LHCN-M2 (cell line): ENCODE results near the gene OSBPL9. TPM values are rescaled to one million over a fixed set of nuclear protein-coding genes. Genes with fewer than 3 reads are reported as not detected.

Experiments used
- DNase-seq: peaks from one replicate; pipeline ENCODE4 v3.0.0-alpha.2; 2012; ENCODE audit warnings: low read depth
- total RNA-seq: library from RNA; depleted of rRNA; stranded (reverse); fragments of >200 nt; gene quantifications from 2 replicates; pipeline ENCODE4 v1.2.3, GENCODE V29; 2014

The OSBPL9 gene
- total RNA-seq, 1 experiment from 2014 or later = 35.1 TPM

DNA sequence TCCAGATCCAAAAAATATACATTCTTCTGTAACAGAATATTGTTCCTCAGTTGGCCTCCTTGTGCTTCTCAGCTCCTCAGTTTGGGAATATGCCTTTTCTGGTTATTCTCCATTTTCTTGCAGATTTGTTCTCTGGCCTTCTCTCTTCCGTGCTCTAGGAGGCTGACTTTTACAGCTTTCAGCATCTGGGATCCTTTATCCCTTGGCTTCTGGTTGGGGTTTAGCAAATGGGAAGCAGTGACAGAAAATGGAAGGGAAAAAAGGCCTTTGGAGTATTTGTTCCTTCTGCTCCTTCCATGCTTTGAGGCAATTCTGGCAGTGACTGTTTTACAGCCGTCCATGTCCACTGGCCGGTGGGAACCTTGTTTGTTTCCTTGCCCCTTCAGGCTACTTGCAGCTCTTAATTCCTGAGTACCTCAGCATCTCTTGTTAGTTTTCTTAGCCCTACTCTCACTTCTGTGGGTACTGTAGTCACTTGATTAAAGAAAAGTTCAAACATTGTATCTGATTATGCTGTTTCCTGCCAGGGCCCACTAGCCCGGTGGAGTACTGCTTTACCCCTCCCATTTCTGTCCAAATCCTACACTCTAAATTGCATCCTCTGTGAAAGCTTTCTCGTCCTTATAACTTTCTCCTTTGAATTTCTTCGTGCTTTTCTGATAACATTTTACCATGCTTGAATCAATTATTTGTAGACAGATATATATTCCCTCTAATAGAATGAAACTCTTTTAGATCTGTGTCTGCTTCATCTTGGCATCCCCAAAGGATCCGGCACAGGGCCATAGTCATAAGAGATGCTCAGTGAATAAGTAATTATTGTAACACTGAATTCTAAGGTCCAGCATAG is 118.2 kb downstream of the OSBPL9 start:
- no peak for DNase-seq

DNA sequence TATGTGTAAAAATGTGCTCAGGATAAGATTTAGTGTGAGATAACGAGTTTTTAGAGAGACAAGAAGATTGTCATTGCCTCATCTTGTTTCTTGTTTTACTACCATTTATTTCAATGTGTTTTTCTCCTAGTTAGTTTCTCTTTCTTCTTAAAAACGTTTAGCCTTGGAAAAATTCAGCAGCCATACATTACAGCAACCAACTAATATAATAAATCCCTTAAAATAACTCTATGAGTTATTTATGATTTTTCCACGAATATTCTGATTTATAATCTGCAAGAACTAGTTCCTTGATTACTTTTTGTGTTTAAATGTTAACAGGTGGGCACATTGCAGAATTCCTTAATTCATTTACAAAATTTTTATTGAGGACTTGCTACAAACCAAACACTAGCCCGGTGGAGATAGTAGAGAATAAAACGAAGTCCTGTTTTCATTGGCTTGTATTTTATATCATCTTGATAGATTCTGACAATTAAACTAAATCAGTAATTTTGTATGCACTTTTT is 118.9 kb downstream of the OSBPL9 start:
- no peak for DNase-seq

DNA sequence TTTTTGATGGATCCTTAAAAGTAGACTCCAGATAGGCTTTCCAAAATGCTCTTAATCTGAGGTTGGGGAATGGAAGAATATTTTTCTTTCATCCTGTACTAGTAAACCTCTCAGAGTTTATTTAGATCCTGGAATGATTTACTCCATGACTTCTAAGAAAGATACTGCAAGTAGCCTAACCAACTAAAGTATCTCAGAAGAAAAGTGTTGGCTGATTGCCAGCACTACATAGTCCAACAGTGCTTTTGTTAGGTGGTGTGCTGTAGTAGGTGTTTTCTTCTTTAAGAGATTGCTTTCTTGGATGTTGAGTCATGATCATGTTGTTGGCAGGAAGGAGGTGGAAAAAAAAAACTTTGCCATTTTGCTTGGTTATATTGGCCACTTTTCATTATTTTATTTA is 119.8 kb downstream of the OSBPL9 start:
- peak; percentile 43 for DNase-seq

- DNase-seq = no peak
Observed at GRCh38 chr1:51738681-51739080, 121.8 kb downstream of the OSBPL9 start.

DNA sequence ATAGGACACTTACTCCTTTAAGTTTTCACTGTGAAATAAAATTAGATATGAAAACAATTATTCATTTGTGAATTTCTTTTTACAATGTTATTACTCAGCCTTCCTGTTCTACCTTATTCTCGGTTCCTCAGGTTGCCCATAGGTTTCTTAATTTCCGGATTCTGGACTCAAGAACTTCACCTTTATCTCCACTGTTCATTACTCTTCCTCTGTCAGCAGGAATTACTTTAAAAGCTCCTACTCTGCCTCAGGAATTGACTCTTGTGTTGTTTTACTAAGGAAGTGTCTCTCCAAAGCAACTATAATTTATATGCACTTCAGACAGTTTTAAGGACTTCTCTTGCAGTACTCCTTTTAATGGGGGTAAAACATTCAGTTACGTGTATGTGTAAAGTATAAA is 123.8 kb downstream of the OSBPL9 start:
- no peak for DNase-seq

DNA sequence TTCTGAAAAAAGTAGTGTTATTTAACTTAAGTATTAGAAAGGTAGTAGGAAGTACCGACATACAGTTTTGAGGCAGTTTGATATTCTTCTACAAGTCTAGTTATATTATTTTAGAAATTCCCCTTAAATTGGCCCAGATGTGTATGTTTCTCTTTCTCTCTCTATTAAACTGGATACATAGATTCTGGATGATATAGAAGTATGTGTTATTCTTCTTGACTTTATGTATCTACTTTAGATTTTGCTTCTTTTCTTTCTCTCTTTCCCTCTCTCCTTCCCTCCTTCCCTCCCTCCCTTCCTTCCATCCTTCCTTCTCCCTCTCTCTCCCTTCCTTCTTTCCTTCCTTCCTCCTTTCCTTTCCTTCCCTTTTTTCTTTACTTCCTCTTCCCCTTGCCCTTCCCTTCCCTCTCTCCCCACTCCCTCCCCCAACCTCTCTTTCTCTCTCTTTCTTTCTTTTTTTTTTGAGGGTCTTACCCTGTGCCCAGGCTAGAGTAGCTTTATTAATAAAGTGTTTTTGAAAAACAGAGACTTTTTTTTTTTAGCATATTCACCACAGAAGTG is 124.3 kb downstream of the OSBPL9 start:
- no peak for DNase-seq

- no peak for DNase-seq
Observed at GRCh38 chr1:51744506-51745303, 127.8 kb downstream of the OSBPL9 start.

- DNase-seq = no peak
Observed at GRCh38 chr1:51745304-51745570, 128.3 kb downstream of the OSBPL9 start.

GRCh38 chr1:51749151-51749550 is 132.3 kb downstream of the OSBPL9 start:
- DNase-seq = no peak

- peak; percentile 65 for DNase-seq
Observed at GRCh38 chr1:51750218-51750617, 133.3 kb downstream of the OSBPL9 start.

DNA sequence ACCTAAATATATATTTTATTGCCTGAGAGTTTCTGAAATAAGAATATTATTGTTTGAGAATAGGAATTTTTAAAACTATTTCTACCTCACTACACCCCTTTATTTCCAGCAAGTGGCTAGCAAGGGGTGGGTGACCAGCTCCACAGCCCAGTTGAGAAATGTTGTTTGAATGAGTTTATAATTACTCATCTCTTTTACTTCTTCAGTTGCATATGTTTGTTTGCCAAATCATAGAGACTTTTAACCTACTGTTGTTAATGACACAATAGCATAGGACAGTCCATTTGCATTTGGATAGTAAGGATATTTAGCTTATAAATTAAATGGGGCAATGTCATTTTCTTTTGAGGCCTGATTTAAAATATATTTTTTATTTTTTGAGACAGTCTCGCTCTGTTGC is 133.8 kb downstream of the OSBPL9 start:
- DNase-seq = peak; percentile 50

DNA sequence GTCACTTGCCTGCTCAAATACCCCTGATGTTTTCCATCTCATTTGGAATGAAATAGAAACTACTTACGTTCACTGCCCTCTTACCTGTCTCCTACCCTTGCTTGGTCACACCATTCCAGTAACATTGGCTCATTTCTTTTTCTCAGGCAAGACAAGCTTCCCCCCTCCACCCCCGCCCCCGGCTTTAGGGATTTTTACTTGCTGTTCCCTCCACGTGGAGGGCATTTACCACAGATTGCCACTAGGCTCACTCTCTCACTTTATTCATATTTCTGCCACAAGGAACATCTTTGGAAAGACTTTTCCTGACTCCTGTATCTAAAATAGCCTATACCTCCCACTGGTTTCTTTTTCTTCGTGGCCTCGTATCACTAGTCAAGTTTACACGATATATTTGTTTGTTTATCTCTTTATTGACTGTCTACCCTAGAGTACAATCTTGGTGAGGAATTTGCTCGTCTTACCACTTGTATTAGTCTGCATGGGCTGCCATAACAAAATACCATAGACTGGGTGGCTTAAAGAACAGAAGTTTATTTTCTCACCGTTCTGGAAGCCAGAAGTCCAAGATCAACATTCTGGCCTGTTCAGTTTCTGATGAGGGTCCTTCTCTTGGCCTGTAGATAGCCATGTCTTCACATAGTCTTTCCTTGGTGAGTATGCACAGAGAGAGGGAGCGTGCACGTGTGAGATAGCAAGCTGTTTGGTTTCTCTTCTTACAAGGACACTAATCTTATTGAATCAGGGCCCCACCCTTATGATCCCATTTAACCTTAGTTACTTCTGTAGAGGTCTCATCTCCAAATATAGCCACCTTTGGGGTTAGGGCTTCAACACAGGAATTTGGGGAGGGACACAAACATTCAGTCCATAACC is 135.4 kb downstream of the OSBPL9 start:
- no peak for DNase-seq

DNA sequence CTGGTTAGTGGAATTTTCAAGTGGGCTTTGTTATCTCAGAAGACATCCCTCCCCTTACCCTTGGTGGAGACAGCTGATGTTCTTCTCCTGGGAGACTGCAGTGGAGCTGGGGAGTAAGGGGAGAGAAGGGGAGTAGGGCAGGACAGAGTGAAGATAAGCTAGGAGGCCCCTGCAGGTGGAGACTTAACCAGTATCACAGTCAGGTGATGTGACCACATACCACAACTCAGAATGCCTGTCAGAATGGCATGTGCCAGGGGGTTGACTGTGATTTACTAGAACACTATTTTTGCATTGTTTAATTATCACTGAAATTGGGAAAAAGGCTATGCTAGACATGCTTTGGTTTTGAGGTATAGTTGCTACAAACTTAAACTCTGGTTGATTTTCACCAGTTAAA is 137.1 kb downstream of the OSBPL9 start:
- no peak for DNase-seq

GRCh38 chr1:51754666-51755065 is 137.8 kb downstream of the OSBPL9 start:
- DNase-seq = no peak

GRCh38 chr1:51755437-51755836 is 138.5 kb downstream of the OSBPL9 start:
- no peak for DNase-seq

DNA sequence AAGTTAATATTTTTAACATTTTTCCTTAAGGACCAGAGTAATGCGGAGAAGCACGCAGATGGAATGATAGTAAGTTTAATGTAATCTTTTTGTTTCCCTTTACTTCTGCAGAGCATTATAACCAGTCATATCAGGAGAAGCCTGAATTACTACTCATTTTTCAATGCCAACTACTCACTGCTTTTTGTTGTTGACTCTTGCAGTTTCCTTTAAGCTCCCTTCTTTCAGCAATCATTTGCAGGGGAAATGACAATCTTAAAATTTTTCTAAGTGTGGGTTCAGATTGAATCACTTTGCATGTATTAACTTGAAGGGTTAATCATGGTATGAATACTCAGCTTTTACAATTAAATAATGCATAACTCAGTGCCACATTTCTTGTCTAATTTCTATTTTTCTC is 139.4 kb downstream of the OSBPL9 start:
- DNase-seq = no peak

DNA sequence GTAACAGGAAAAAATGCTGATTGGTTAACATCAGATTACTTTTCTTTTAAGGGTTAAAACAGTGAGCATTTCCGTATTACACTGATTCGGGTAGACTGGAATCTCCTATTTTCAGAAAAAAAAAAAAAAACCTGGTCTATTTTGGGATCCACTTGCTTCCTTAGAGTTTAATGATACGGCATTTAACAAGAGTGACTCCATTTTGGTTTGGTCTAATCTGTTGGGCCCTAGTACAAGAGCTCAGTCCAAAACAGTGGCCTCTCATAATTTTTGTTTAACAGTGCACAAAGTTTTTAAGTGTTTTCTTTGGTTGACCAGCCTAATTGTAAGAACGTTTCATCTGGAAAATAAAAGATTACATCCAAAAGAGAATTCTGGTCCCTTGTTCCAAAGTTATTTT is 141.4 kb downstream of the OSBPL9 start:
- DNase-seq = no peak

GRCh38 chr1:51760872-51761271 is 144.0 kb downstream of the OSBPL9 start:
- DNase-seq = peak; percentile 2

GRCh38 chr1:51761351-51761750 is 144.5 kb downstream of the OSBPL9 start:
- DNase-seq = no peak

- peak; percentile 52 for DNase-seq
Observed at GRCh38 chr1:51768971-51769588, 152.2 kb downstream of the OSBPL9 start.

DNA sequence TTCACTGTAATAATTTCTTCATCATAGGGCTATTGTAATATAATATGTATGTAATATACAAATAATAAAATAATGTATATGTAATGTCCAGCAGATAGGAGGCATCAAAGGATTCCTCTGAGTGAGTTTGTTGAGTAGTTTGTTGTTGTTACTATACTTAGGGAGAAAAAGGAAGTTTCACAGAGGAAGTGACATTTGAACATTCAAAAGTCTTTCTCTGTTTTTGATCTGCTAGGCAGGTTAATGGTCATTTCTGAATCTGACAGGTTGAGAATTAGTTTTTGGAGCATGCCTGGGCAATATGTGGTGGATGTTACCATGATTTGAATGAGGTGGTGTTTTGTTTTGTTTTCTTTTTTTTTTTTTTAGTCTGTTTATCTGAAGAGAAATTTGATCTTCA is 159.5 kb downstream of the OSBPL9 start:
- no peak for DNase-seq
